ENCODE measurements around the gene GAD1. TPM values are rescaled to one million over a fixed set of nuclear protein-coding genes. Genes with fewer than 3 reads are reported as not detected.

GAD1 gene
- total RNA-seq: 0.36 TPM

- peak; percentile 83 for DNase-seq (ENCODE audit: low spot score)
- peak; percentile 69 for ATAC-seq
- intact Hi-C loops (cut with DNase I): loop anchor here (10.0 kb wide), 1 partner anchor 422 kb away; no protein-coding TSS in a partner anchor
Observed at GRCh38 chr2:170816504-170817092, at the start of gene GAD1. TSS of gene GAD1 (plus strand) at chr2:170816887. CDS start at chr2:170818592, 1,705 bp downstream.

- DNase-seq (ENCODE audit: low spot score): no peak
- intact Hi-C loops (cut with DNase I): no loop called here
- peak; percentile 77 for ATAC-seq
Observed at GRCh38 chr2:170770008-170770605, 46.6 kb upstream of the GAD1 start, which contains the start of gene ERICH2. TSS of gene ERICH2 (plus strand) at chr2:170770378. CDS start at chr2:170770682, 304 bp downstream.

GRCh38 chr2:170770606-170771420, 45.9 kb upstream of the GAD1 start:
- peak; percentile 96 for ATAC-seq
- intact Hi-C loops (cut with DNase I): no loop called here
- DNase-seq (ENCODE audit: low spot score): peak; percentile 75

- ATAC-seq: no peak
- intact Hi-C loops (cut with DNase I): no loop called here
- DNase-seq (ENCODE audit: low spot score): no peak
Observed at GRCh38 chr2:170771421-170771937, 45.2 kb upstream of the GAD1 start.

GRCh38 chr2:170772295-170772694, 44.4 kb upstream of the GAD1 start:
- DNase-seq (ENCODE audit: low spot score): no peak
- intact Hi-C loops (cut with DNase I): no loop called here

GRCh38 chr2:170774074-170774473, 42.6 kb upstream of the GAD1 start:
- no peak for DNase-seq (ENCODE audit: low spot score)
- intact Hi-C loops (cut with DNase I): no loop called here
- ATAC-seq: no peak

More at GRCh38 chr2:170772295-170772694, 44.4 kb upstream of the GAD1 start:
- ATAC-seq: no peak

GRCh38 chr2:170778900-170779299, 37.8 kb upstream of the GAD1 start:
- intact Hi-C loops (cut with DNase I): no loop called here
- ATAC-seq (no peak), DNase-seq (ENCODE audit: low spot score) (no peak)

- intact Hi-C loops (cut with DNase I): no loop called here
- no peak for DNase-seq (ENCODE audit: low spot score)
Observed at GRCh38 chr2:170779304-170779703, 37.4 kb upstream of the GAD1 start.

GRCh38 chr2:170782673-170783072, 34.0 kb upstream of the GAD1 start:
- ATAC-seq (no peak), DNase-seq (ENCODE audit: low spot score) (no peak)
- intact Hi-C loops (cut with DNase I): no loop called here

More at GRCh38 chr2:170779304-170779703, 37.4 kb upstream of the GAD1 start:
- ATAC-seq: no peak

- DNase-seq (ENCODE audit: low spot score) (no peak), ATAC-seq (no peak)
- intact Hi-C loops (cut with DNase I): no loop called here
Observed at GRCh38 chr2:170783549-170783948, 33.1 kb upstream of the GAD1 start.

GRCh38 chr2:170798996-170799395, 17.7 kb upstream of the GAD1 start:
- intact Hi-C loops (cut with DNase I): no loop called here
- ATAC-seq (no peak), DNase-seq (ENCODE audit: low spot score) (no peak)

- DNase-seq (ENCODE audit: low spot score) (no peak), ATAC-seq (no peak)
- intact Hi-C loops (cut with DNase I): no loop called here
Observed at GRCh38 chr2:170806548-170806947, 10.1 kb upstream of the GAD1 start.

GRCh38 chr2:170812710-170813600, 3.7 kb upstream of the GAD1 start:
- intact Hi-C loops (cut with DNase I): loop anchor here (10.0 kb wide), 1 partner anchor 418 kb away; no protein-coding TSS in a partner anchor

GRCh38 chr2:170813611-170814532, 2.8 kb upstream of the GAD1 start:
- no peak for ATAC-seq

More at GRCh38 chr2:170812710-170813600, 3.7 kb upstream of the GAD1 start:
- ATAC-seq (peak; percentile 78), DNase-seq (ENCODE audit: low spot score) (no peak)

GRCh38 chr2:170814533-170815230, 2.0 kb upstream of the GAD1 start:
- intact Hi-C loops (cut with DNase I): loop anchor here (10.0 kb wide), 1 partner anchor 420 kb away; no protein-coding TSS in a partner anchor
- DNase-seq (ENCODE audit: low spot score) (no peak), ATAC-seq (no peak)

More at GRCh38 chr2:170813611-170814532, 2.8 kb upstream of the GAD1 start:
- intact Hi-C loops (cut with DNase I): loop anchor here (10.0 kb wide), 1 partner anchor 419 kb away; no protein-coding TSS in a partner anchor
- no peak for DNase-seq (ENCODE audit: low spot score)

- DNase-seq (ENCODE audit: low spot score) (no peak), ATAC-seq (no peak)
- intact Hi-C loops (cut with DNase I): loop anchor here (10.0 kb wide), 1 partner anchor 421 kb away; no protein-coding TSS in a partner anchor
Observed at GRCh38 chr2:170815311-170815710, 1.4 kb upstream of the GAD1 start.
